HFFc6 (cell line): ENCODE data around the gene CPNE1. TPM values are rescaled to one million over a fixed set of nuclear protein-coding genes. Genes with fewer than 3 reads are reported as not detected.

Source experiments
- DNase-seq: peaks from one replicate; pipeline ENCODE4 v3.0.0-alpha.2; 2018
- H3K27ac Mint-ChIP-seq: 2 replicates; pipeline ENCODE4 v1.8.0; 2020; ENCODE audit warnings: mild to moderate bottlenecking, mixed read lengths
- H3K27me3 Mint-ChIP-seq: 2 replicates; pipeline ENCODE4 v1.8.0; 2021; ENCODE audit warnings: mild to moderate bottlenecking, moderate library complexity, mixed read lengths; ENCODE audit not compliant: insufficient read depth
- H3K36me3 Mint-ChIP-seq: 2 replicates; pipeline ENCODE4 v1.8.0; 2021; ENCODE audit warnings: low read depth, mixed read lengths
- H3K4me1 Mint-ChIP-seq: 2 replicates; pipeline ENCODE4 v1.8.0; 2020; ENCODE audit warnings: low read depth, mixed read lengths
- H3K4me3 Mint-ChIP-seq: 2 replicates; pipeline ENCODE4 v1.8.0; 2020; ENCODE audit warnings: mild to moderate bottlenecking, moderate library complexity, mixed read lengths
- H3K9me3 Mint-ChIP-seq: 2 replicates; pipeline ENCODE4 v1.8.0; 2020; ENCODE audit warnings: mild to moderate bottlenecking, mixed read lengths
- total RNA-seq, 6 experiments: library from RNA; stranded (reverse); fragmentation: NEBNext Ultra II Directional; extraction: Animal tissue kit (Norgen Biotek cat#: 25700); gene quantifications; 2 replicates in 1 of 6; 3 replicates in 5 of 6; pipeline ENCODE4 v1.2.3, GENCODE V29; 2021
- TF ChIP-seq, protein P1 (sequence below): fragments of 200-600 bp; sonication (generic); IDR thresholded peaks from 2 replicates; pipeline ENCODE4 v1.5.0; 2021; ENCODE audit warnings: antibody characterized with exemption, mild to moderate bottlenecking

Gene CPNE1
- total RNA-seq, 6 experiments from 2014 or later: 200 to 230 (median 213) TPM

DNA sequence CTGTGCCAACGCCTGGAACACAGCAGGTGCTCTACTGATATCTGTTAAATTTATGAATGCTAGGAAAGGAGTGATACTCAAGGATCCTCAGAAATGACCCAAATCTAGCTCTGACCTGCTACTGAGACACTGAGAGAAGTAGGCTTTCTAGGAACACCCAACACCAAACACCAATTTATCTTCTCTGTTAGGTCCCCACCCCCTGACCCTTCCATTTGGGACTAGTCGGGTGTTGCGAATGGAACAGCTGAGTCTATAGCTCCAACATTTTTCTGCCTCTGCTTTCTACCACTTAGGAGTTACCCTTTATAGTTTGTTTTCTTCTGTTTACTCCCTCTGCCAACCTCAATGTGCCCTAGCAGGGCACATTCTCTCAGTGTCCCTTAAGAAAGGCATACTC is 24.0 kb downstream of the CPNE1 start:
- Mint-ChIP-seq H3K9me3 (no peaks in the 10 kb centered on the region), H3K4me3 (no peak overlapping the region), H3K4me1 (peaks cover 51% of the 10 kb centered on the region), H3K27ac (no peak overlapping the region), H3K27me3 (no peaks in the 10 kb centered on the region; the same call in 1 of the 2 replicates), H3K36me3 (peaks cover 13% of the 10 kb centered on the region; the same call in 1 of the 2 replicates)
- no peak for DNase-seq
- TF ChIP-seq, protein P1, sequence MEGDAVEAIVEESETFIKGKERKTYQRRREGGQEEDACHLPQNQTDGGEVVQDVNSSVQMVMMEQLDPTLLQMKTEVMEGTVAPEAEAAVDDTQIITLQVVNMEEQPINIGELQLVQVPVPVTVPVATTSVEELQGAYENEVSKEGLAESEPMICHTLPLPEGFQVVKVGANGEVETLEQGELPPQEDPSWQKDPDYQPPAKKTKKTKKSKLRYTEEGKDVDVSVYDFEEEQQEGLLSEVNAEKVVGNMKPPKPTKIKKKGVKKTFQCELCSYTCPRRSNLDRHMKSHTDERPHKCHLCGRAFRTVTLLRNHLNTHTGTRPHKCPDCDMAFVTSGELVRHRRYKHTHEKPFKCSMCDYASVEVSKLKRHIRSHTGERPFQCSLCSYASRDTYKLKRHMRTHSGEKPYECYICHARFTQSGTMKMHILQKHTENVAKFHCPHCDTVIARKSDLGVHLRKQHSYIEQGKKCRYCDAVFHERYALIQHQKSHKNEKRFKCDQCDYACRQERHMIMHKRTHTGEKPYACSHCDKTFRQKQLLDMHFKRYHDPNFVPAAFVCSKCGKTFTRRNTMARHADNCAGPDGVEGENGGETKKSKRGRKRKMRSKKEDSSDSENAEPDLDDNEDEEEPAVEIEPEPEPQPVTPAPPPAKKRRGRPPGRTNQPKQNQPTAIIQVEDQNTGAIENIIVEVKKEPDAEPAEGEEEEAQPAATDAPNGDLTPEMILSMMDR: no peak

DNA sequence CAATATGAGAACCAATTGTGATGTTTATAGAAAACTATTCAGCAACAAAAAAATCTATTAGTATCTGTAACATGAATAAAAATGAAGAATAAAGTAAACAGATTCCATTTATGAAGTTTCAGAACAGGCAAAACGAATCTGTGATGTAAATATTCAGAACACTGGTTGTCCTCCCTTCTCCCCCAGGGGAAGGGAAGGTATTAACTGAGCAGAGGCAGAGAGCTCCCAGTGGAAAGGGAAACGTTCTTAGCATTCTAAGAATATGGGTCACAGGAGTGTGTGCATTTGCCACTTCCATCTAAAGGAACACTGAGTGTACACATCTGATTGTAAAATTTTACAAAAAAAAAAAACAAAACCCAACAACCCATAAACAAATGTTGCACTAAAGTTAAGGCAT is 25.9 kb downstream of the CPNE1 start:
- no peaks in the 10 kb centered on the region for H3K9me3 Mint-ChIP-seq
- H3K4me3 Mint-ChIP-seq: no peak overlapping the region
- H3K27me3 Mint-ChIP-seq: no peaks in the 10 kb centered on the region; the same call in 1 of the 2 replicates
- peak; percentile 27 for DNase-seq
- TF ChIP-seq, protein P1: no peak
- H3K36me3 Mint-ChIP-seq: peaks cover 13% of the 10 kb centered on the region; the same call in 1 of the 2 replicates
- peaks cover 58% of the 10 kb centered on the region for H3K4me1 Mint-ChIP-seq
- H3K27ac Mint-ChIP-seq: no peak overlapping the region; the same call in 1 of the 2 replicates

DNA sequence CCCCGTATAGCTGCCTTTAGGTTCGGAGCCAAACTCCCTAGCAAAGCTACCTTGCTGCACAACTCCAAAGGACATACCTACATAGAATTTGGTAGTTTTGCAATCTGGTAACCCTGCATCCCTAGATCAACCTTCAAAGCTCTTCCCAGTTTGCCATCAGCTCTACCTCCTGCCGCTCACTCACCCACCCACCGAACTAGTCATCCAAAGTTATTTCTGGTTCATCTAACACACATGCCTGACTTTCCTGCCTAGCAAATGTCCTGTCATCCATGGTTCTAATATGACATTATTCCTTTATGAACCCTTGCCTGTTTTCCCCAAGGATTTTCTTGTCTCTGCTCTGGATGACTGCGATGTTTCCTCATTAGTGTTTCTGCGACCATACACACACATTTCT is 27.4 kb downstream of the CPNE1 start:
- no peaks in the 10 kb centered on the region; the same call in 1 of the 2 replicates for H3K27me3 Mint-ChIP-seq
- H3K4me1 Mint-ChIP-seq: peaks cover 49% of the 10 kb centered on the region
- no peak overlapping the region for H3K27ac Mint-ChIP-seq

DNA sequence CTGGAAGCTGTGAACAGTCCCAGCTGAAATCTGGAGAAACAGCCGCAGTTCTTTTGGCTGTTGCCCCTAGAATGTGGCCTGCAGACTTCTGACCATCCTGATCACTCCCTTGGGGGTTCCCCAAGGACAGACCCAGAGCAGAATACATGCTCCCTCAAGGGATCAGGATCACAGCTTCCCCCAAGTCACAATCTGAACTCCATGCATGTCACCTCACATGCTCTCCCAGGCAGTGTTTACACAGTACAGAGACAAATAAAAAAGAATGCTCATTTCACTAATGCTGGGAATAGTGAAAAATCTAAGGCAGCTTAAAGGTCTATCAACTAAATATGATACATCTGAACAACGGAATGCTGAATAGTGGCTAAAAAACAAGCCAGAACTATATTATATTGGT is 28.6 kb downstream of the CPNE1 start:
- TF ChIP-seq, protein P1: no peak
- H3K36me3 Mint-ChIP-seq: no peaks in the 10 kb centered on the region
- H3K4me3 Mint-ChIP-seq: no peak overlapping the region
- peaks cover 49% of the 10 kb centered on the region for H3K4me1 Mint-ChIP-seq
- no peak overlapping the region for H3K27ac Mint-ChIP-seq
- H3K27me3 Mint-ChIP-seq: no peaks in the 10 kb centered on the region; the same call in 1 of the 2 replicates
- DNase-seq: no peak
- H3K9me3 Mint-ChIP-seq: no peaks in the 10 kb centered on the region

More for the DNA sequence above, 27.4 kb downstream of the CPNE1 start:
- Mint-ChIP-seq H3K36me3 (peaks cover under 1% of the 10 kb centered on the region; the same call in 1 of the 2 replicates), H3K4me3 (no peak overlapping the region), H3K9me3 (no peaks in the 10 kb centered on the region)
- TF ChIP-seq, protein P1: no peak
- DNase-seq: no peak

DNA sequence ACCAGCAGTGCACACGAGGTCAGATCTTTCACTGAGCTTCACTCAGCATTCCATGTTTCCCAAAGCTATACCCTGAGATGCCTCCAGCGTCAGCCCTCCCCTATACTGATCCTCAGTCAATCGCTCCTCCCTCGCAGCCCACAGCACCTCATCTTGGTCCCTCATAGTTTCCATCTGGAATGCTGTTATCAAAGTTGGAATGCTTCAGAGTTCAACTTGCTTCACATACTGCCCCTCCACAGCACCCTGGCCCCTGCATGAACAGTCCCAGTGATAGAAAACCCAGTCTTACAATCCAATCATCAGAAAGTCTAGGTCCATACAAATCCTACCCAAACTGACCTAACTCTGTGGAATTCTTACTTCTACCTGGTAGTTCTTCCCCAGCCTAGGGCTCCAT is 29.0 kb downstream of the CPNE1 start:
- no peak overlapping the region for H3K27ac Mint-ChIP-seq
- DNase-seq: no peak
- H3K27me3 Mint-ChIP-seq: no peaks in the 10 kb centered on the region; the same call in 1 of the 2 replicates
- H3K36me3 Mint-ChIP-seq: no peaks in the 10 kb centered on the region
- H3K9me3 Mint-ChIP-seq: no peaks in the 10 kb centered on the region
- TF ChIP-seq, protein P1: no peak
- H3K4me3 Mint-ChIP-seq: no peak overlapping the region
- H3K4me1 Mint-ChIP-seq: peaks cover 46% of the 10 kb centered on the region
